Measurements from ENCODE around the gene ASGR2. TPM values are rescaled to one million over a fixed set of nuclear protein-coding genes. Genes with fewer than 3 reads are reported as not detected.

Gene ASGR2
- polyA plus RNA-seq, 6 donors from 2014 or later, result not detected

GRCh38 chr17:7083592-7083991 is 31.0 kb downstream of the ASGR2 start:
- DNase-seq (no peak), ATAC-seq (ENCODE audit: low read depth in 2 of 2) (no peak)
- H3K9me3 Mint-ChIP-seq, result no peaks in the 10 kb centered on the region
- H3K4me1 Mint-ChIP-seq, result peaks cover 4 to 38% (median 9%) of the 10 kb centered on the region in 3 donors
- H3K36me3 Mint-ChIP-seq, result no peaks in the 10 kb centered on the region
- peak overlapping the region in 1 of 6 donors; percentile 22 for H3K27ac Mint-ChIP-seq
- H3K4me3 Mint-ChIP-seq, result no peak overlapping the region
- H3K27me3 Mint-ChIP-seq, result peaks cover 16 to 57% (median 32%) of the 10 kb centered on the region in 3 donors

GRCh38 chr17:7081341-7082062 is 33.1 kb downstream of the ASGR2 start:
- H3K27ac Mint-ChIP-seq, result peak overlapping the region in 2 of 6 donors; percentile 56 to 91
- peak overlapping the region in 2 of 8 donors; percentile 16 to 59 for H3K4me3 Mint-ChIP-seq
- peaks cover 4 to 43% (median 9%) of the 10 kb centered on the region in 3 donors for H3K4me1 Mint-ChIP-seq
- no peaks in the 10 kb centered on the region for H3K9me3 Mint-ChIP-seq
- peak; percentile 17 for DNase-seq
- H3K36me3 Mint-ChIP-seq, result no peaks in the 10 kb centered on the region
- ATAC-seq (ENCODE audit: low read depth in 2 of 2), result peak in 1 of 2 donors; percentile 27
- peaks cover 11 to 64% (median 44%) of the 10 kb centered on the region in 3 donors for H3K27me3 Mint-ChIP-seq

DNA sequence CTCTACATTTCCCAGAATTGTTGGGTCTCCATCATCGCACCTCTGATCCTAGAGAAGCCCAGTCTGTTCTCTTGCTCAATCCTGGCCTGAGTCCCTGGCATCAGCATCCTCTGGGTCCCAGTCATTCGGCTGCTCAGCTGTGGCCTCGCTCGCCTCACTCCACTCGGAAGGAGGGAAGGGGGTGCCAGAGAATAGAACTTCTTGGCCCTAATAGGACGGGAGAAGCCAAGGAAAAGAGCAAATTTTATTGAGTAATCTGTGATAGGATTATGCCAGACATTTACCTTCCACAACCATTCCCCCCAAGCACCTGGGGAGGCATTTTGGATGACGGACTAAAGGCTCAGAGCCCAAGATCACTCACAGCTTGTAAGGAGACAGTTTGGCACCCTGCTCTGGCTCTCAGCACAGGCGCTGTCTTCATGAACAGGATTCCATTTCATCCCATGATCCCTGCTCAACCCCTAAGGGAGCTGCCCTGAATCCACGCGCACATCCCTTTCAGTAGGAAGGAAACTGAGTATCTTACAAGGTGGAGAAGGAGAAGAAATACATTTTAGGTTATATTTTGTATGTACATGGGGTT is 34.1 kb downstream of the ASGR2 start:
- H3K9me3 Mint-ChIP-seq, result no peaks in the 10 kb centered on the region
- peaks cover 6 to 57% (median 38%) of the 10 kb centered on the region in 3 donors for H3K27me3 Mint-ChIP-seq
- ATAC-seq (ENCODE audit: low read depth in 2 of 2), result no peak
- no peak overlapping the region for H3K4me3 Mint-ChIP-seq
- peaks cover 4 to 43% (median 9%) of the 10 kb centered on the region in 3 donors for H3K4me1 Mint-ChIP-seq
- H3K36me3 Mint-ChIP-seq, result no peaks in the 10 kb centered on the region
- H3K27ac Mint-ChIP-seq, result no peak overlapping the region
- no peak for DNase-seq

DNA sequence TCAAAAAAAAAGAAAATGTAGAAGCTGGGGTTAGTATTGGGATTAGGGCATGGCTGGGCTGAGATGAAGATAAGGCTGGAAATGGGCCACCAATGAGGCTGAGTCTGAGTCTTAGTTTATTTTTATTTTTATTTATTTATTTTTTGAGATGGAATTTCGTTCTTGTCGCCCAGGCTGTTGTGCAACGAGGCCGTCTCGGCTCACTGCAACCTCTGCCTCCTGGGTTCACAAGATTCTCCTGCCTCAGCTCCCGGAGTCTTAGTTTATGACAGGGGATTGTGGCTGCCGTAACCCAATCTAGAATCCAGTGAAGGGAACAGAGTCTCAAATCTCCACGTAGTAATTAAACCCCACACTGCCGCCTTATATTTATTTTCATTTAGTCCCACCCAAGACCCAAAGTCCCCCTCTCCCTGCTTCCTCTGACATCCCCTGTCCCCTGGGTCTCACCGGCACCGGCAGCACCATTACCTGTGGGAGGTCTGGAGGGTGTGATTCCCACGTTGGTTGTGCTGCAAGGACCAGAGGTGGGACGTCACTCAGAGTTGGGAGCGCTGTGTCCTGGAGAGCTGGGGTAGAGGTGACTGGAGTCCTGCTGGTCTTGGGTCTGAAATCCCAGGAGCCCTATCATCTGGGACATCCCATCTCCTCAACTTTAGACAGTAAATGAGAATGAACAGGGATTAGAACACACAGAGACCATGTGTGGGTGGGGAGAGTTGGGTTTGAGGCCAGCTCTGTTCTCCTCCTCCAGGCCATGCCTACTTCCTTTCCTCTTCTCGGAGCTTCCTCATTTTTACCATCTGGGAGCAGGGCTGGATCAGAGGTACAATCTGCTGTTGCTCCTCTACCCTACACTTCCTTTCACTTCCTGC is 34.8 kb downstream of the ASGR2 start, which contains the start of gene CLEC10A:
CLEC10A (minus strand) TSS at position 671 of the 875 bp plus-strand sequence. CDS start 1,439 bp downstream, outside the sequence.
- DNase-seq (no peak), ATAC-seq (ENCODE audit: low read depth in 2 of 2) (no peak)
- no peaks in the 10 kb centered on the region for H3K36me3 Mint-ChIP-seq
- peaks cover 4 to 43% (median 9%) of the 10 kb centered on the region in 3 donors for H3K4me1 Mint-ChIP-seq
- H3K9me3 Mint-ChIP-seq, result no peaks in the 10 kb centered on the region
- peaks cover 6 to 56% (median 38%) of the 10 kb centered on the region in 3 donors for H3K27me3 Mint-ChIP-seq
- H3K27ac Mint-ChIP-seq, result peak within 1 kb of the TSS in 2 of 6 donors; percentile 29 to 84
- peak within 1 kb of the TSS in 2 of 8 donors; percentile 12 to 59 for H3K4me3 Mint-ChIP-seq

DNA sequence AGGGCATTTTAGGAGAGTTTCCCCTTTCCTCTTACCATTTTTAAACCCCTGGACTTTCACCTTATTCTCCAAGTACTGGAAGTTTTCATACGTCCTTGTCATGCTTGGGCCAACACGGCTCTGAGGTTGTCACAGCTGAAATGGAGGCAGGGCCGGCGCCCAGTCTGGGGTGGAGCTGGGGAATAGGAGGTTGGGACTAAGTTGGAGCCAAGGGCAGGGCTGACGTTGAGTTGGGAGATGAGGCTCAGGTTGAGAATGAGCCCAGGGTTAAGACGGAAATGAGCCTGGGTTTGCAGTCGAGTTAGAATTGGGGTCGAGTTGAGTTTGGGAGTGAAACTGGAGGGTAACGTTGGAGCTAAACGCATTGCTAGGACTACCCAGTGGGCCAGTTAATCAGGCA is 35.9 kb downstream of the ASGR2 start:
- Mint-ChIP-seq H3K36me3 (no peaks in the 10 kb centered on the region), H3K27me3 (peaks cover 0 to 47% (median 28%) of the 10 kb centered on the region in 3 donors), H3K4me1 (peaks cover 4 to 35% (median 4%) of the 10 kb centered on the region in 3 donors), H3K9me3 (no peaks in the 10 kb centered on the region), H3K27ac (peak overlapping the region in 2 of 6 donors; percentile 74 to 84), H3K4me3 (no peak overlapping the region)
- DNase-seq, result no peak
- ATAC-seq (ENCODE audit: low read depth in 2 of 2), result no peak

DNA sequence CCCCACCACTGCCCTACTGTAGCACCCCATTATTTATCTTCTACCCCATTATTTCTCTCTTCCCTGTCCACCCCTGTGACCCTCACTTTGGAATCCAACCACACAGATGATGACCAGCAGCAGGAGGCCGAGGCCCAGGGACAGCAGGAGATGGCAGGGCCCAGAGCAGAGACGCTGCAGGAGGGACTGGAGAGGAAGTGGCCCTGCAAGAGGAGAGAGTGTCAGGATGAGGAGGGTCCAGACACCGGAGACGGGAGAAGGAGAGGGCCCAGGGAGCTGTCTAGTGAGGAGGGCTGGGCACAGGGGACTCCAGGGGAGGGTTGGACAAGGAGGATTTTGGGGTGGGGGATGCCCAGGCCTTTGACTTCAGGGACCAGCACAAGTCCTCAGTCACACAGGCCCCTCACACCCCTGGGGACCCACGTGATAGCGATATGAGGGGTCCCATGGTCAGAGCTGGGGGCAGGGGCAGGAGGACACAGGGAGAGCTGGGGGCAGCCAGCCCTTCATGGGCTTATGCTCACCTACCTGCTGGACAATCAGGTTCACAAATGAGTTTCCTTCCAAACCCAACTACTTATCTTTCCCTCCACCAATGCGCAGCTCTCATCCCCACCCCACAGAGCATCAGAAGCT is 36.6 kb downstream of the ASGR2 start:
- Mint-ChIP-seq H3K36me3 (no peaks in the 10 kb centered on the region), H3K4me1 (peaks cover 4 to 34% (median 4%) of the 10 kb centered on the region in 3 donors), H3K27ac (peak overlapping the region in 1 of 6 donors; percentile 76), H3K4me3 (no peak overlapping the region), H3K27me3 (peaks cover 0 to 40% (median 21%) of the 10 kb centered on the region in 3 donors), H3K9me3 (no peaks in the 10 kb centered on the region)
- DNase-seq, result no peak
- no peak for ATAC-seq (ENCODE audit: low read depth in 2 of 2)

- Mint-ChIP-seq H3K9me3 (no peaks in the 10 kb centered on the region), H3K27me3 (peaks cover 0 to 38% (median 13%) of the 10 kb centered on the region in 3 donors), H3K36me3 (no peaks in the 10 kb centered on the region), H3K4me1 (peaks cover 6 to 31% (median 10%) of the 10 kb centered on the region in 3 donors), H3K4me3 (no peak overlapping the region), H3K27ac (no peak overlapping the region)
- ATAC-seq (ENCODE audit: low read depth in 2 of 2) (no peak), DNase-seq (no peak)
These were observed 39.7 kb downstream of the ASGR2 start for GRCh38 chr17:7074931-7075330.

GRCh38 chr17:7072406-7072805 is 42.2 kb downstream of the ASGR2 start:
- ATAC-seq (ENCODE audit: low read depth in 2 of 2), result no peak
- DNase-seq, result no peak
- peaks cover 9 to 20% (median 15%) of the 10 kb centered on the region in 7 donors for H3K9me3 Mint-ChIP-seq
- H3K27ac Mint-ChIP-seq, result peak overlapping the region in 5 of 6 donors; percentile 20 to 95 (median 72)
- H3K36me3 Mint-ChIP-seq, result peaks cover 9 to 22% of the 10 kb centered on the region in 2 donors
- H3K4me3 Mint-ChIP-seq, result peak overlapping the region in 5 of 8 donors; percentile 4 to 78 (median 56)
- peaks cover 6 to 31% (median 10%) of the 10 kb centered on the region in 3 donors for H3K4me1 Mint-ChIP-seq
- H3K27me3 Mint-ChIP-seq, result peaks cover 0 to 36% (median 19%) of the 10 kb centered on the region in 3 donors

DNA sequence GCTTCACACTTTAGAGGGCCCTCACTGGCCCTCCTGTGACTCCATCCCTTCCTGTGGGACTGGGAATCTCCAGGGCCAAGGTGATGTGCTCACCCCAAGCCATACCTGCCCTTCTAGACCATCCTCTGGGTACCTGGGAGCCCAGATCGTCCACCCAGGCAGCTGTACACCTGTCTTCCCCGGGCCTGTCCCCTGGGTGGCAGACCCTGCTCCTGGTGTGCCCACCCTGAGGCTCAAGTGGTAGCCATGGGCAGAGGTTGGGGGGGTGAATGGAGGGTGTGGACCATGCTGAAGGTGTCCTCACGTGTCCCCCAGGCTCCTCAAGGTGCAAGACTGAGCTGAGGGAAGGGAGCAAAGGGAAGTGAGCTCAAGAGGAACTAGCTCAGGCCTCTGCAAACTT is 43.9 kb downstream of the ASGR2 start:
- no peak for ATAC-seq (ENCODE audit: low read depth in 2 of 2)
- peaks cover 9 to 25% of the 10 kb centered on the region in 2 donors for H3K36me3 Mint-ChIP-seq
- peaks cover 0 to 35% (median 24%) of the 10 kb centered on the region in 3 donors for H3K27me3 Mint-ChIP-seq
- no peak for DNase-seq
- H3K27ac Mint-ChIP-seq, result peak overlapping the region in 1 of 6 donors; percentile 34
- H3K9me3 Mint-ChIP-seq, result peaks cover 11 to 30% (median 18%) of the 10 kb centered on the region in 7 donors
- H3K4me3 Mint-ChIP-seq, result no peak overlapping the region
- H3K4me1 Mint-ChIP-seq, result peaks cover 6 to 26% (median 10%) of the 10 kb centered on the region in 3 donors

DNA sequence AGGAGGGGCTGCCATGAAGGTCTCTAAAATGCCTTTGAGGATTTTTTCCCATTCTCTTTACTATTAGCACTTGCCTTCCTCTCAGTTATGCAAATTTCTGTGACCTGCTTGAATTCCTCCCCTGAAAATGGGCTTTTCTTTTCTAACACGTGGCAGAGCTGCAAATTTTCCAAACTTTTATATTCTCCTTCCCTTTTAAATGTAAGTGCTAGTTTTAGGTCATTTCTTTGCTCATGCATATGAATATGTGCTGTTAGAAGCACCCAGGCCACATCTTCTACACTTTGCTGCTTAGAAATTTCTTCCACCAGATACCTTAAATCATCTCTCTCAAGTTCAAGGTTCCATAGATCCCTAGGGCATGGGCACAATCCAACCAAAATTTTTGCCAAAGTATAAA is 46.4 kb downstream of the ASGR2 start:
- DNase-seq (no peak), ATAC-seq (ENCODE audit: low read depth in 2 of 2) (no peak)
- H3K4me1 Mint-ChIP-seq, result peaks cover 6 to 25% (median 13%) of the 10 kb centered on the region in 3 donors
- peaks cover 9 to 25% of the 10 kb centered on the region in 2 donors for H3K36me3 Mint-ChIP-seq
- peaks cover 11 to 30% (median 18%) of the 10 kb centered on the region in 7 donors for H3K9me3 Mint-ChIP-seq
- H3K4me3 Mint-ChIP-seq, result no peak overlapping the region
- H3K27ac Mint-ChIP-seq, result peak overlapping the region in 1 of 6 donors; percentile 88
- H3K27me3 Mint-ChIP-seq, result peaks cover 7 to 56% (median 39%) of the 10 kb centered on the region in 3 donors

- no peak overlapping the region for H3K27ac Mint-ChIP-seq
- no peak for ATAC-seq (ENCODE audit: low read depth in 2 of 2)
- peaks cover under 1 to 14% (median 9%) of the 10 kb centered on the region in 3 donors for H3K4me1 Mint-ChIP-seq
- peaks cover 8 to 57% (median 47%) of the 10 kb centered on the region in 3 donors for H3K27me3 Mint-ChIP-seq
- peaks cover 9 to 25% of the 10 kb centered on the region in 2 donors for H3K36me3 Mint-ChIP-seq
- H3K4me3 Mint-ChIP-seq, result no peak overlapping the region
- DNase-seq, result no peak
- H3K9me3 Mint-ChIP-seq, result peaks cover 11 to 30% (median 18%) of the 10 kb centered on the region in 7 donors
These were observed 47.4 kb downstream of the ASGR2 start for GRCh38 chr17:7067198-7067597.

- Mint-ChIP-seq H3K4me1 (peaks cover 0 to 3% (median 0%) of the 10 kb centered on the region in 3 donors), H3K27ac (peak overlapping the region in 1 of 6 donors; percentile 37), H3K36me3 (peaks cover 9 to 21% of the 10 kb centered on the region in 2 donors), H3K9me3 (peaks cover 11 to 29% (median 18%) of the 10 kb centered on the region in 7 donors), H3K27me3 (peaks cover 14 to 52% (median 42%) of the 10 kb centered on the region in 3 donors), H3K4me3 (no peak overlapping the region)
- no peak for DNase-seq
- ATAC-seq (ENCODE audit: low read depth in 2 of 2), result no peak
These were observed 50.4 kb downstream of the ASGR2 start for GRCh38 chr17:7064261-7064660.

Data from naive B cell (primary cell).